Umbilical cord (tissue), 2 donors: ENCODE data around the gene CLASP1. TPM values are rescaled to one million over a fixed set of nuclear protein-coding genes. Genes with fewer than 3 reads are reported as not detected.
"Not testable (repeated sequence)": the region's sequence is repeated elsewhere in the genome, so short reads cannot be mapped to it uniquely, and the experiment has no call there.

ENCODE experiments used
- DNase-seq: peaks from one replicate; pipeline ENCODE4 v3.0.0-alpha.2; 2015; ENCODE audit warnings: low spot score
- total RNA-seq: library from RNA; depleted of rRNA; stranded (reverse); fragments of >200 nt; gene quantifications from one replicate; pipeline ENCODE4 v1.2.3, GENCODE V29; 2014; ENCODE audit warnings: low replicate concordance; ENCODE audit not compliant: insufficient read depth

The CLASP1 gene
- total RNA-seq, 1 donor from 2014 or later = 38.8 TPM

DNA sequence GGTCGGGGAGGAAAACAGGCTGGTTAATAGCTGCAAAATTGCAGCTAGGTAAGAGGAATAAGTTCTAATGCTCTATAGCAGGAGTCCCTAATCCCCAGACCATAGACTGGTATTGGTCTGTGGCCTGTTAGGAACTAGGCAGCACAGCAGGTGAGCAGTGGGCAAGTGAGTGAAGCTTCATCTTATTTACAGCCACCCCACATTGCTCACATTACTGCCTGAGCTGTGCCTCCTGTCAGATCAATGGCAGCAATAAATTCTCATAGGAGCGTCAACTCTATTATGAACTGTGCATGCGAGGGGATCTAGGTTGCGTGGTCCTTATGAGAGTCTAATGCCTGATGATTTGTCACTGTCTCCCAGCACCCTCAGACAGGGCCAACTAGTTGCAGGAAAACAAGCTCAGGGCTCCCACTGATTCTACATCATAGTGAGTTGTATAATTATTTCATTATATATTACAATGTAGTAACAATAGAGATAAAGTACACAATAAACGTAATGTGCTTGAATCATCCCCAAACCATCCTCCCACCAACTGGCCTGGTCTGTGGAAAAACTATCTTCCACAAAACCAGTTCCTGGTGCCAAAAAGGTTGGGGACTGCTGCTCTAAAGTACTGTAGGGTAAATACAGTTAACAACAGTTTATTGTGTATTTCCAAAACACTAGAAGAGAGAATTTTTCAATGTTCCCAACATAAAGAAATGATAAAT, 272.6 kb downstream of the CLASP1 start:
- no peak for DNase-seq

DNA sequence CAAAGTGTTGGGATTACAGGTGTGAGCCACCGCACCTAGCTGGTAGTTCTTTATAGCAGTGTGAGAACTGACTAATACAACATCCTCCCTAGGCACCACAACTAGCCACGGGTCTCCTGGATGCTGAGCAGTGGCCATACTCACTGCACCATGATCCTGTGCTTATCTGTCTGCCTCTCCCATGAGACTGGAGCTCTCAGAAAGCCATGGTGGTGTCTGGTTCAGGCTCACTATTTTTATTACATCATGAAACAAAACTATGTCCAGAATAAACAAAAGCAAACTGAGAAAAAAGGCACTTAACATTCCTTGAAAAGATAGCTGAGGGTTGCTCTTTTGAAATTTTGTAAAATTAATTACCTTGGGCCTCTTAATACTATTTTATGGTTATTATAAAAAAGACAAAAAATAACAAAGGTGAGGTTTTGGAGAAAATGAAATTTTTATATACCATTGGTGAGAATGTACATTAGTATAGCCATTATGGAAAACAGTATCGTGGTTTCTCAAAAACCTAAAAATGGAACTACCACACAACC, 273.6 kb downstream of the CLASP1 start:
- DNase-seq = no peak

DNA sequence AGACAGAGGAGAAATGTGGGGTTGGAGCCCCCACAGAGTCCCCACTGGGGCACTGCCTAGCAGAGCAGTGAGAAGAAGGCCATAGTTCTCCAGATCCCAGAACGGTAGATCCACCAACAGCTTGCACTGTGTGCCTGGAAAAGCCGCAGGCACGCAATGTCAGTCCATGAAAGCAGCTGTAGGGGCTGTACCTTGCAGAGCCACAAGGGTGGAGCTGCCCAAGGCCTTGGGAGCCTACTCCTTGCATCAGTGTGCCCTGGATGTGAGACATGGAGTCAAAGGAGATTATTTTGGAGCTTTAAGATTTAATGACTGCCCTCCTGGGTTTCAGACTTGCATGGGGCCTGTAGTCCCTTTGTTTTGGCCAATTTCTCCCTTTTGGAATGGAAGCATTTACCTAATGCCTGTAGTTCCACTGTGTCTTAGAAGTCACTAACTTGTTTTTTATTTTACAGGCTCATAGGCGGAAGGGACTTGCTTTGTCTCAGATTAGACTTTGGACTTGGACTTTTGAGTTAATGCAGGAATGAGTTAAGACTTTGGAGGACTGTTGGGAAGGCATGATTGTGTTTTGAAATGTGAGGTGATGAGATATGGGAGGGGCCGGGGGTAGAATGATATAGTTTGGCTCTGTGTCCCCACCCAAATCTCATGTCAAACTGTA, 274.7 kb downstream of the CLASP1 start:
- DNase-seq = not testable (repeated sequence)

DNA sequence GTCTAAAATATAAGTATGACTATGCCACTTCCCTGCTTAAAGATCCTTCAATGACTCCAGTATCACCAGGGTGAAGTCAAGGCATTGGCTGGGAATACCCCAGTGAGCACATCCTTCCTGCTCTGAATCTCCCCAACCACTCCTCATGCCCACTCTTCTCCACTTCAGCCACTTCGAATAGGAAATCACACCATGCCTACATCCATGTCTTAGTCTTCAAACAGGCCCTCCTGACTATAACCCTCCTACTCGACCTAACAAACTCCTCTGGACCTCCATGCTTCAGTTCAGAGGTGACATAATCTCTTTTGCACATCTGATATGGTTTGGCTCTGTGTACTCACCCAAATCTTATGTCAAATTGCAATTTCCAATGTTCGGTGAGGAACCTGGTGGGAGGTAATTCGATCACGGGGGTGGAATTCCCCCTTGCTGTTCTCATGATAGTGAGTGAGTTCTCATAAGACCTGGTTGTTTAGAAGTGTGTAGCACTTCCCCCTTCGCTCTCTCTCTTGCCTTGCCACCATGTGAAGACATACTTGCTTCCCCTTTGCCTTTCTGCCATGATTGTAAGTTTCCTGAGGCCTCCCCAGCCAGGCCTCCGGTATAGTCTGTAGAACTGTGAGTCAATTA, 276.4 kb downstream of the CLASP1 start:
- no peak for DNase-seq

DNA sequence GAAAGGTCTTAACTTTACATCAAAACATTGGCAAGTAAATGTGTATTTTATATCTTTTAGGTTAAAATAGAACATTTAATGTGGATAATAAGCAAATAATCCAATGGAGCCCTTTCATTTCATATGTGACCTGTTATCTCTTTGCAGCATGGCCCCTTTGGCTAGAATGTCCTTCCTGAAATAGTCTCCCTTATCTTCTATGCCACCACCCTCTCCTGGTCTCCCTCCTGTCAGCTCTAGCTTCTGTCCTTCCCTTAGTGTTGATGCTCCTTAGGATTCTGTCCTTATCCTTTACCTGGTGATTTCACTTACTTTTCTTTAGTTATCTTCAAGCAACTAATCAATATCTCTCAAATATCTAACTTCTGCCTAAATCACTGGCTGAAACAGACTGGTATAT, 277.2 kb downstream of the CLASP1 start:
- no peak for DNase-seq

DNA sequence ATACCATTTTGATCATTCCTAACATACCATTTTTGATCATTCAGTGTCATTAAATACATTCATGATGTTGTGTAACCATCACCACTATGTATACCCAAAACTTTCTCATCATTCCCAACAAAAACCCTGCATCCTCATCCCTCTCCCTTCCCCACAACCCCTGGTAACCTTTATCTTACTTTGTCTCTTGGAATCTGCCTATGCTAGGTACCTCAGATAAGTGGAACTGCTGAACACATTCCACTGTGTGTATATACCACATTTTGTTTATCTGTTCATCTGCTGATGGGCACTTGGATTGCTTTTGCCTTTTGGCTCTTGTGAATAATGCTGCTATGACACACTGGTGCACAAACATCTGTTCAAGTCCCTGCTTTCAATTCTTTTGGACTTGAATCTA, 280.4 kb downstream of the CLASP1 start:
- no peak for DNase-seq

DNA sequence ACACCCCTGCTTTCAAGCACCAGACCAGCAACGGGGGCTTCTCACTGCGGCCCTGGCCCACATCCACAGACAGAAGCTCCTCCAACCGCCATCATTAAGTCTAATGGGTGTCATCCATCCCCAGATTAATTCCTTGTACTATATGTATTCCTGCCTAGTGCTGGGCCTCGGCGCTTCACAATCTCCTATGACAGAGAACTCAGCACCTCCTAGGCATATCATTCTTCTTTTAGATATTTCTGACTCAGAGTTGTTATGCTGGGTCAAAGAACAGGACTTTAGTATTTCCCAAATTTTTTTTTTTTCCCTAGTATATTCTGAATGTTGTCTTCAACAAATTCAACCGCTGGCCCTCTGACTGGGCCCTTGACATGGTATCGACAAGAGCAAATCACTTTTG, 281.1 kb downstream of the CLASP1 start:
- DNase-seq = no peak

DNA sequence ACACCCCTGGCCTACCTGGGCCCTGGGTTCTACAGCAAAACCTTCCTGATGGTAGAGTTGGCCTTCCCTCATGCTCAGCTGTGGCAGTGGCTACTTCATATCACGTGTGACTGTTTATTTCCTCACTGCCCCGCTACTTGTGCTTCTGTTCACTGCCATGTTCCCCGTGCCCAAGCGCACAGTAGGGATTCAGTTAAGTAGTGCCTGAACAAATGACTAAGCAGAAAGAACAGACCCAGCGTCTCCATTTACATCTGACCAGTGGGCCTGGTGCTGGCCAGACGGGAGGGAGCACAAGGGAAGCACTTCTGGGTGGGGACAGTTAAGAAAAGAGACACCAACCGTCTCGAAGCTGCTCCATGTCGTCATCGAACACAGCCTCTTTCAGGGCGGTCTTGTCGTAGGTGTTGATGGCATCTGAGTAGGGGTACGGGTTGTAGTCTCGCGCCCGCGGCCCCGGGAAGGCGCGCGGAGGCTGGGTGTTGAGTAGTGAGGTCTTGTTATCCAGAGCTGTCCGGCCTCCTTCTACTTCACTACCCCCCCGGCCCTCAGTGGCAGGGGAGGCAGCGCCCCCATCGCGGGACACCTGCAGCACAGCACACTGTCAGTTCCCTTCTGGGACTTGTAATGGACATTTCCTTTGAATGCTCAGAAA, 281.9 kb downstream of the CLASP1 start:
- DNase-seq = no peak

DNA sequence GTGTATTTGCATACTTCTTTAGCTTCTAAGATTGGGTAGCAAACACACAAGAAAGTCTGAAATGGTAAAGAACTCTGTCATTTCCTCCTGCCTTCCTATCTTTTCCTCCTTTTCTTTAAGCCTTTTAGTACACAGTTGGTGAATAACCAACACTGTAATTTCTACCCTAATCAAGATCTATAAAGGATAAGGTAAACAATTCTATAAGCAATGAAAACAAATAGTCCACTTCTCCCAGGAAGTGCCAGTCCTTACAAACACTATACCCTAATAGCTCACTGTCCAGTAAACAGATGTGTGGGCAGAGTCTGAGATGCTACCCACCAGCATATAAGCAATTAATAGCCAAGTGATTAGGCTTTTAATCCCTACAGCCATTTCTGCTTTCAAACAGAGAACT, 283.2 kb downstream of the CLASP1 start:
- DNase-seq = no peak

DNA sequence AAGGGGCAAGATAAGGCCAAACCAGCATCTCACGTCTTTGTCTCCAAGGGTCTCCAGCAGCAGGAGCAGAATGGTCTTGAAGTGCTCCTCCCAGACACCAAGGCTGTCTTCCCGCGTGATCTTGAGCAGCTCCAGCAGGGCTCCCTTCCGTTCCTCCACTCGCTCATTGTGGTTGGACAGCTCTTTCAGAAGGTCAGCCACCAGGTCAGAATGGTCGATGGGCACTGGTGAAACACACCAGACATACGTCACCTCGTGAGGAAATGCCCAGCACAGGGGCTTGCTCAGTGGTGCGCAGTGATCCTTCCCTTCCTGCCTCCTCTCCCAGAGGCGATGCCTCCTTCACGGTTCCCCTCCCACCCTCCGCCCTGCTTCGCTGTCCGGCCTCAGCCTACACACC, 284.2 kb downstream of the CLASP1 start:
- DNase-seq = no peak

DNA sequence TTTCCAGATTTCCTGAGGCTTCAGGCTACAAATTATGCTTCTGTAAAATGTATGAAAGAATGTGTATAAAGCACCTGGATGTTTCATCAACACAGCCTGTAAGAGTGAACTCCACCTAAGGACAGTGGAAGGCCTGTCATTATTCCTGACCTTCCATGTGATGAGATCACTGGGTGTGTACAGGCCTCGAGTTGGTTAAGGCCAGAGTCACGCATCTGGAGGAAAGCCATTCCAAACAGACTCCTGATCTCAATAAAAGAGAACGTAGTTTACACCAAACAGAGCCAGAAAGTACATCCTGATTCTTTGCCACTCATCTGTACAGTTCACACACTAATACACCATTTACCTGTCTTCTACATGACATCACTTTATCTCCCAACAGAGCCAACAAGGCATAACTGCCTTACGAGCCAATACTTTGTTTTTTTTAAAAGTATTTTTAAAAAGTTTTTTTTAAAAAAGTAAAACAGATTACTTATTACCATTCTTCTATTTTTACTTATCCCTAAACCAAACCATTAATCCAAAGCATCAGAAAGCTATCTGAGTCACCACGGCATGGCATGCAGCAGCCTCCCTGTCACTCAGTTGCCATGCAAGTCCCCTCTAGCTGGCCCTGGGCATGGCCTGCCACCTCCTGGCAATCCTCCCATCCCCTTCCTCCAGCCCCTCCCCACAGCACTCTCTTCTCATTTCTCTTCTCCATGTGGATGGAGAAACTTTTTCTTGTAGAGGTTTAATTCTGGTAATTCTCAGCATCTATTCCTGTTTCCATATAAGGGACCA, 285.4 kb downstream of the CLASP1 start:
- no peak for DNase-seq

DNA sequence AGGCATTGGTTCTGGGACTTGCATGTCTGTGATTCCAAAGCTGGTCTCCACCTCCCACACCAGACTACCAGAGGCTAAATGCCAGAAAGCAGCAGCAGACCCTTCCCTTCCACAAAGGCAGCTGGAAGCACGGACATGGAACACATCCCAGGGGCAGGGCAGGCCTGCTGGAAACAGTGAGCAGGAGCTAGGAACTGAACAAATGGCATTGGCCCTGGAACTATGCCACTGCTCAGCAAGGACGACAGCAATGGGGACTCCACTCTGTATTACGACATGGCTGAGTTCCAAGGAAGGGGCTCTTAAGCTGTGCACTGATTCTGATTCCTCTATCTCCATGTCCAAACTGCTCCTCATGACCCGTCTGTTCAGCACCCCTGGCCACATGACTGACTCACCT, 286.5 kb downstream of the CLASP1 start:
- no peak for DNase-seq

DNA sequence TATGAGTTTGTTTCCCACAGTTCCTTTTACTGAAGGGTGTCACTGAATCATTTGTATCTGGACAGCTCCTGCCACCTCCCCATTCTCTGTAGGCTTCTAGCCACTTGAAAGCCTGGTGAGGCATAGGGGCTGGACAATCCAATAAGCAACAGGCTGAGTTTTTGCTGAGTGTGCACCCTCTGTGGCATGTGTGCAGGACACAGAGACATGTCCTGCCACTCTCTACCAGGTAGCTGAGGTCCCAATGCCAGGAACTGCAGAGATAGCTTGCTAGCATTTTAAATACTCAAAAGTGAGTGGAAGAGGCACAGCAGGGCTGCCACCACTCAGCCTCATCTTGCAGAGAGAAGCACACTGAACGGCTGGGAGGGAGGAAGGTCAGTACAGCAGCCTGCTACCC, 287.0 kb downstream of the CLASP1 start:
- DNase-seq = no peak

DNA sequence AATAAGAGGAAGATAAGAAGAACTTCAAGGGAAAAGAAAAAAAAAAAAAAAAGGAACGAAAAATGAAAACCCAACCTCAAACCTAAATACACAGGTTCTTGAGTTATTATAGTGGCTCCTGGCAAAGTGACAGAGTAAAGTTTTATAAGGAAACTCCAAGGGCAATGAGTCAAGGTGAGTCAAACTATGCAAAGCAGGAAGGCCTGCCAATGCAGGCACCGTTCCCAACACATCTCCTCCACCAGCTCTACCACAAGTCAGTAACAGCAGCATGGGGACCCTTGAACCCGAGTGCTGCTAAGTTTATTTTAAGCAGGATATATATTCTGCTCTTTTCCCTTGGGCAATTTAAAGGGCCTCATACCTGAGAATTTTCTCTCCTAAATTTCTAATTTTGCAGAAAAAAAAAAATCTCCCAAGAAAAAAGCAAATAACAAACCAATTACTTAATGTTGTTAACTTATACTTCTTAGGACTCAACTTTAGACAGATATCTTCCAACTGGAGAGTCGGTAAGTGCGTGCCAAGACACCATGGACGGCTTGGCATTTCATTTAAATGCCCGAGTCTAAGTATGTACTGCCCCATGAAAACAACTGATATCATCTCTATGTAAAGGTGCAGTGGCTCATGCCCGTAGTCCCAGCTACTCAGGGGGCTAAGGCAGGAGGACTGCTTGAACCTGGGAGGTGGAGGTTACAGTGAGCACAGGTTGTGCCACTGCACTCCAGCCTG, 288.5 kb downstream of the CLASP1 start:
- DNase-seq = no peak

DNA sequence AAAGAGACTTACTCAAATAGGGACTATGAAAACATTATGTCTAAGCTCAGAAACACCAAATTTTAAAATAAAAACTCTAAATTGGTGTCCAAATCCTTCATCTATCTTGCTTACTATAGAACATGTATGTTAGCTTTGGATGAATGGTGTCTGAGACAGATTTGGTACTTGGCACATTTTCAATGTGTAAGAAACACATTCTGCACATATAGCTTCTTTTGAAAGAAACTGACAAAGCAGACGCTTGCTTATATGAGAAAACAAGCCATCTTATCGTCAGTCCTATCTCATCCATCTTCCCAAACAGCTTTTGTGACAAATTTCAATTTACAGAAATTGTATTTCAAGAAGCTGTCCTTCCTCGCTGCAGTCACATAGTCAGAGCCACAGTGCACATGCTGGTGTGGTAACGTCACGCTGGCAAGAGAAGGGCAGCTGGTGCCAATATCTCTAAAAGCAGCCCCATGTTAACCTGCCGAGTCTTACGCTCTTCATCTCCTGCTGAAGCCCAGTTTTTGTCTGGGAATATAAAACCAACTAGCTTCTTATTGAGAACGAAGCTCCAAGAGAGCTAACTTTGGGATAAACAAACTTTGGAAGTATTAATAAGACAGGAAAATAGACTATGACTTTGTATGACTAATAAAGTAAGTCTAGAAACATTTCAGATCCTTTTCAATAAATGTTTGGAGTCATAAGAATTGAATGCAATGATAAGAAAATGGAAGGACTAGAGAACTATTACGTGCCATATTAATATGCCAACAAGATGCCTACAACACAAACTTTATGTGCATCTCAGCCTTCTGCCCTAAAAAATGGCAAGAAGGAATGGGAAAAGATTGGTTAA, 289.3 kb downstream of the CLASP1 start:
- DNase-seq = no peak

DNA sequence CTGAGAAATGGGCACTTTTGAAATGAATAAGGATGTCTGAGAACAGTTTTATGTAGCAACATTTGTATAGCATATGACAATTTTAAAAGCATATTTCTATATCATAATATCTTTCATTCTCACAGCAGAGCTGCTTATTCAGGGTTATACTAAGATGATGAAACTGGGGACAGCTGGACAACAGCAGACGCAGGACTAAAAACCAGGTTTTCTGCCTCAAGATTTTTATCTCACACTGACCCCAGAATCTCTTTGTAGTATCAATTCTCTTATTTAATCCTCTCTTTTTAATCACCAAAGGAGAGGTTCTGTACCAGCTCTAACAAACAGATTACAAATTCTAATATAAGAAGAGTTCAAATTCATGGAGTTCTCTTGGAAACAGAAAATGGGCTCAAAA, 290.1 kb downstream of the CLASP1 start:
- no peak for DNase-seq

DNA sequence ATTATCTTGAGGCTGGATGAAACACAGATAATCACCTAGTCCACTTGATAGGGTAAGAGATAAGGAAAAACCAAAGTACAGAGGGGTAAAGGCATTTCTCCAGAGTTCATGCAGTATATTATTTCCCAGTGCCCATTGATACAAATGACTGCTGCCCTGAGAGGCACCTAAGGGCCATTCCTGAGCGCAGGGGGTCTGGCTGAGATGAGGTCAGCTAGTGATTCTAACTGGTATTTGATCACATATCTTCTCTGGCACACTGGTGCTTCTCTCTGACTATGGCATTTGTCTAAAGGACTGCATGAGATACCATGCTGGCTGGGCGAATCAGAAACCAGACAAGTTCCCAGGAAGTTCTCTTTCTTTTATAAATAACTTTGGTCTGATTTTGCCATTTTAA, 291.0 kb downstream of the CLASP1 start:
- no peak for DNase-seq

DNA sequence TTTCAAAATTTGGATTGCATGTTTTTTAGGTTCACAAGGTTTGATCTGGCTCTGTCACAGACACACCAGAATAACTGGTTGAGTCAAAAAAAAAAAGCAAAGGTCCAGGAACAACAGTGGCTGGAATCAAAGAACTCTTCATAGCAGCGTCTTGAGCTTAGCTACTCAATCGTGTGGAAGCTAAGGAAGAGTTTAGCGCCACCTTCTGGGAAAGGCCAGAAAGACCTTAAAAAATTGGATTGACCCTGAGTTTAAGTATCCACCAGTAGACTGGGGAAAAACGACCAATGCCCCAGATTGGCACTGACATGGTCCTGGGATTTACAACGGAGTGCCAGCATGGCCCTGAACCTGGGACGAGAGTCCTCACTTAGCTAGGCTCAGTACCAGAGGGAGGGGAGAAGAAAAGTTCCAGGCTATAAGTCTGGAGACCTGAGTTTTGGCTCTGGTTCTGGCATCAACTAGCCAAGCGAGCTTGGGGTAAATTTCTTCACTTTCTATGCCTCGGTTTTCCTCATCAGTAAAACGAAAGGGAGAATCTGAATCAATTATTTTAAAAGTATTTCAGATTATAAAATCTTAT, 293.1 kb downstream of the CLASP1 start:
- DNase-seq = peak; percentile 79

DNA sequence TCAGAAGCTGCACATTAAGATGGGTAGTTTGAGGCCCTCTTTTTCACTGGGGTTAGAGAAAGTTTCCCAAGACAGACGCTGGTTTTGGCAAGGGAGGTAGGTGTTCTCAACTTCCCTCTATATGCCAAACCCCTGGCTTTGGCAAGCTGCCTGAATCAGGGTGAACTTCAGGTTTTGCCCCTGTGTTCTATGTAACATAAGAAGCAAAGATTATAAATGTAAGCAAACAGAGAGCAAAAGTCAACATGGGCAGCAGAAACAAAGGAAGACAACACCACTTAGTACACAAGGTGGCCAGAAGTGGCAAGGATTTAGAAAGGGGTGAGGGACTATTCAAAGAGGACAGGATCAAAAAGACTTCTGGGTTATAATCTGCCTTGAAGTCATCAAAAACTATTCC, 293.8 kb downstream of the CLASP1 start:
- no peak for DNase-seq
